HepG2 (cell line): ENCODE measurements around the gene ACBD6. TPM values are rescaled to one million over a fixed set of nuclear protein-coding genes. Genes with fewer than 3 reads are reported as not detected.

ENCODE experiments used
- GLI4 ChIP-seq: sonication (generic); formaldehyde crosslinking; IDR thresholded peaks from 2 replicates; pipeline ENCODE4 v1.5.1; 2020; ENCODE audit warnings: missing genetic modification reagents, mild to moderate bottlenecking, moderate library complexity, borderline replicate concordance
- NCOA2 ChIP-seq: sonication (generic); formaldehyde crosslinking; IDR thresholded peaks from 2 replicates; pipeline ENCODE4 v1.8.0; 2022; ENCODE audit warnings: inconsistent platforms
- PHF20 ChIP-seq: sonication (generic); formaldehyde crosslinking; IDR thresholded peaks from 2 replicates; pipeline ENCODE4 v1.5.0; 2020; ENCODE audit warnings: mild to moderate bottlenecking, missing genetic modification reagents
- RFXANK ChIP-seq: IDR thresholded peaks from 2 replicates; pipeline ENCODE4 v1.6.1; 2016
- TBP ChIP-seq: sonication (generic); formaldehyde crosslinking; IDR thresholded peaks from 2 replicates; pipeline ENCODE4 v1.5.0; 2020; ENCODE audit warnings: missing genetic modification reagents
- ZBED4 ChIP-seq: sonication (generic); formaldehyde crosslinking; IDR thresholded peaks from 2 replicates; pipeline ENCODE4 v1.4.0; 2020; ENCODE audit warnings: missing genetic modification reagents, borderline replicate concordance
- ZFP82 ChIP-seq: sonication (generic); formaldehyde crosslinking; IDR thresholded peaks from 2 replicates; pipeline ENCODE4 v1.5.1; 2020; ENCODE audit warnings: mild to moderate bottlenecking, missing genetic modification reagents, borderline replicate concordance
- ZNF383 ChIP-seq: sonication (generic); formaldehyde crosslinking; IDR thresholded peaks from 2 replicates; pipeline ENCODE4 v1.4.0; 2020; ENCODE audit warnings: missing genetic modification reagents, mild to moderate bottlenecking, borderline replicate concordance
- ZNF605 ChIP-seq: sonication (generic); formaldehyde crosslinking; IDR thresholded peaks from 2 replicates; pipeline ENCODE4 v1.8.0; 2022; ENCODE audit warnings: mild to moderate bottlenecking, missing genetic modification reagents
- polyA plus RNA-seq, 8 experiments: library from polyadenylated mRNA; depleted of rRNA in 3 of 8; stranded (reverse) in 7 of 8; unstranded in 1 of 8; fragments of >200 nt; fragmentation: Illumina TruSeq in 4 of 8; extraction: Trizol in 4 of 8; gene quantifications; 2 replicates each; pipeline versions ENCODE4 v1.2.1 to v1.2.3, GENCODE V29; 2011 to 2016; ENCODE audit warnings: low read depth in 4 of 8, missing spikeins in 1 of 8, mixed read lengths in 1 of 8; ENCODE audit not compliant: insufficient read depth in 1 of 8
- total RNA-seq, 5 experiments: library from RNA; depleted of rRNA; stranded (reverse); fragments of >200 nt; fragmentation: Illumina TruSeq; extraction: Trizol; gene quantifications; 2 replicates each; pipeline ENCODE4 v1.2.3, GENCODE V29; 2016; ENCODE audit warnings: low read depth in 1 of 5

The ACBD6 gene
- total and polyA plus RNA-seq, 2 of the 13 experiments (the other 11 are each of a cell fraction or from before 2014, with no cell fraction given) = 33.5 to 47.2 TPM

DNA sequence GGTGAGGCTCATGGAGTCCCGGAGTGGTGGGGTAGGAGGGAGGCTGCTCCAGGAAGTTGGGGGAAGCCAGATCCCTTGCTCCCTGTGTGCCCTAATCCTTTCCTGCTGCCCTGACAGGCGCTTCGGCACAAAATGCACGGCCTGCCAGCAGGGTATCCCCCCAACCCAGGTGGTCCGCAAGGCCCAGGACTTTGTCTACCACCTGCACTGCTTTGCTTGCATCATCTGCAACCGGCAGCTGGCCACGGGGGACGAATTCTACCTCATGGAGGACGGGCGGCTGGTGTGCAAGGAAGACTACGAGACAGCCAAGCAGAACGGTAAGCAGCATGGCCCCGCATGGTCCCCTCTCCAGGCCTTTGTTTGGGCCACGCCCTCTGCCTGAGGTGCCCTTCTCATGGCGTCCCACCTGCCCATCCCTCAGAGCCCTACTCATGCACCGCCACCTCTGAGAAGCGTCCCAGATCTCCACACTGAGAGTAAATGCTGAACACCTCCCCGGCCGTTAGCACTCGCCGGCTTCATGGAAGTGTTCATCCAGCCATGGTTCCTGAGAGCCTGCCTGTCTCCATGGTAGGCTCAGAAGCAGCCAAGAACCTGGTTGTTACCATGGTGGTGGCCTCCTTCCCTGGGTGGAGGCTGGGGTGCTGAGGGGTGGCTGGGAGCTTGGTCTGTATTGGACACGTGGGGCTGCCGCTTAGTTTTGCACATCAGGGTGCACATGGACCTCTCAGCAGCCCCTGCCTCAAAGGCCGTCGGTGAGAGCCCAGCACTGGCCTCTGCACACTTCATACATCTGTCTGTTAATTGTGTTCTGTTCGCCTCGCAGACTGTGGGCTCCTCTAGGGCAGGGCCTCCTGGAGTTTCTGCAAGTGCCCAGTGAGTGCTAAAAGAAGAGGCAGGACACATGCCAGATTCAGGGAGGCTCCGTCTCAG is 235.8 kb downstream of the ACBD6 start (continued):
- TF ChIP-seq ZNF383 (CRISPR knock-in tag) = no peak
- TF ChIP-seq PHF20 (CRISPR knock-in tag) = no peak
- TF ChIP-seq ZBED4 (CRISPR knock-in tag) = no peak
- no peak for TF ChIP-seq NCOA2 (CRISPR knock-in tag)
- no peak for TF ChIP-seq TBP
- TF ChIP-seq ZNF605 (CRISPR knock-in tag) = no peak
- TF ChIP-seq GLI4 (CRISPR knock-in tag) = no peak
- no peak for TF ChIP-seq ZFP82 (CRISPR knock-in tag)
- TF ChIP-seq RFXANK (CRISPR knock-in tag) = no peak
- TF ChIP-seq, all 625 proteins: peak for 0
